DMS53 treated with DMSO at 0.1 percent for 48 hours (cell line): ENCODE measurements around the gene DNAJB6.

ENCODE experiments used
- DNase-seq: peaks from one replicate; lab custom pipeline; 2025; ENCODE audit not compliant: unreplicated experiment; lab: John Stamatoyannopoulos, UW

DNAJB6 gene

GRCh38 chr7:157407512-157408257 lies 70.9 kb downstream of the DNAJB6 start:
- DNase-seq = no peak

DNA sequence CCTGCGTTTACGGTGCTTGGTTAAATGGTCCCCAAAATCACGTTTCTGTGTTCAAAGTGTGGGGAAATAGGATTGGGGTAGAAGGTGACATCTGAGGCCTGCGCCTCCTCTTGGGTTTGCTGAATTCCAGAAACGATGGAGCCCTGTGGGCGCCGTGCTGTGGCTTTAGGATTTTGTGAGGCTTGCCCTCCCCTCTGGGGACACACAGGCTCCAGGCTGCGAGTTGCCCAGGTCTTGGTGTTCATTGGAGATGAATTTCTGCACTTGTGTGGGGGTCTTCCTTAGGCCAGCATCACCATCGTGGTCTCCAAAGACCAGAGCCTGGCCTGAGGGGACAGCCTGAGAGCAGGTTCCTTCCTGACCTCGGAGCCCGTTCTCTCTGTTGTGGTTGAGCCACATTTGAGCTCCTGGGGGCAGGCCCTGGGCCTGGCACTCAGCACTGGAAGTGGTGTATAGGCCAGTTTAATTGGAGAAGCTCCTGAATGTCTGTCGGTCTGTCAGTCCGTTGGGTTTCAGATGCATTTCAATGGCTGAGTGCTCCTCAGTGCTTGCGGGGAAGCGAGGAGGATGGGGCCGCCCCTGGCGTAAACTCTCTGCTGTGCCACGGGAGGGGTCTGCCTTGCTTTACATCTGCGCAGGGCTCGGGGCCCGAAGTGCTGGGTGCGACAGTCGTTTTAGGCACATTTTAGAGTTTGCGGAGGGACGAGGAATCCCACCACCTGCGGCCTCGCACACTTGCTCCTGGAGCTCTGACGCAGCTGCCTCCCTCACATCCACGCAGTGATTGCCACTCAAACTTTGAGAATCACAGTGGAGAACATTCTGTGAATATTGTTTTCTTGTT lies 71.7 kb downstream of the DNAJB6 start:
- DNase-seq = no peak

DNA sequence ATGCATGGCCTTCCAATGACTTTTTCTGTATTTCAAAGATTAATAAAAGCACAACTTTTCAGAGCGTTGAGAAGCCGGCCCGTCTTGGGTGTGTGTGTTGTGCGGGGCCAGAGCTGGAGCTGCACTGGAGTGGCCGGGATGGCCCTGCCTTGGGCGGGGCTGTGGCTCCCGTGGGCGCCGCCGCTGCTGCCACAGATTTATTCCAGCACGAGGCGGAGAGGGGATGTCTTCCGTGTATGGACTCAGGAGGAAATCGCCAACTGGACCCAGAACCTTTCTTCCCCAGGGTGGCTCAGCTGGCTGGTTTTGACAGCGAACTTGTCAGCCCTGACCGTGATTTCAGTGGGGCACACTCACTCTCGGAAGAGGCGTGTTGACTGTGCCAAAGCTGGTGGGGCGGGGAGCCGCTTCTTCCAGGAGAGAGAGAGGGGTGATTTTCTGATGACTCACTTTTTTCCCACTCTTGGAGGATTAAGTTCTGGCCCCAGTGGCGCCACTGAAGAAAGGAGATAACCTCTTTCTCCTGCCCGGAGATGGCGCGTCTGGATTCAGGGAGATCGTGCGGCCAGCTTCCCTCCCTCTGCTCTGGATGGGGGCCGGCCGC lies 72.4 kb downstream of the DNAJB6 start:
- no peak for DNase-seq

- DNase-seq = no peak
Observed at GRCh38 chr7:157409753-157410727, 73.2 kb downstream of the DNAJB6 start.

- DNase-seq = no peak
Observed at GRCh38 chr7:157410831-157411556, 74.2 kb downstream of the DNAJB6 start.

GRCh38 chr7:157411580-157411979 lies 74.8 kb downstream of the DNAJB6 start:
- DNase-seq = no peak

GRCh38 chr7:157412021-157412443 lies 75.2 kb downstream of the DNAJB6 start:
- DNase-seq = no peak

GRCh38 chr7:157412491-157413180 lies 75.8 kb downstream of the DNAJB6 start:
- DNase-seq = no peak

- no peak for DNase-seq
Observed at GRCh38 chr7:157413881-157414701, 77.3 kb downstream of the DNAJB6 start.

GRCh38 chr7:157414702-157415096 lies 77.9 kb downstream of the DNAJB6 start:
- no peak for DNase-seq

DNA sequence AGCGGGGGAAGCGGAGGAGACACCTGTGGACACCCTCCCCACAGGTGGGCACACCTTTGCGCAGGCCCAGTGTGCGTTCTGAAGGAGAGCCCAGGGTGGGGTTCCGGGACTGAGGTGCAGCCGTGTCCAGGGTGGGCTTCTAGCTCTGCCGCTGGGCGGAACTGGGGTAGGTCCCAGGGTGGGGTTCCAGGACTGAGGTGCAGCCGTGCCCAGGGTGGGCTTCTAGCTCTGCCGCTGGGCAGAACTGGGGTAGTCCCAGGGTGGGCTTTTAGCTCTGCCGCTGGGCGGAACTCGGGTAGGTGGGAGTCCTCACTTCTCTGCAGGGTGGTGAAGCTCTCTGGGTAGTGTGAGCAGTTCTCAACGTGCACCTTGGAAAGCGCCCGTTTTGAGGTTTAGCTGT lies 78.7 kb downstream of the DNAJB6 start:
- no peak for DNase-seq

DNA sequence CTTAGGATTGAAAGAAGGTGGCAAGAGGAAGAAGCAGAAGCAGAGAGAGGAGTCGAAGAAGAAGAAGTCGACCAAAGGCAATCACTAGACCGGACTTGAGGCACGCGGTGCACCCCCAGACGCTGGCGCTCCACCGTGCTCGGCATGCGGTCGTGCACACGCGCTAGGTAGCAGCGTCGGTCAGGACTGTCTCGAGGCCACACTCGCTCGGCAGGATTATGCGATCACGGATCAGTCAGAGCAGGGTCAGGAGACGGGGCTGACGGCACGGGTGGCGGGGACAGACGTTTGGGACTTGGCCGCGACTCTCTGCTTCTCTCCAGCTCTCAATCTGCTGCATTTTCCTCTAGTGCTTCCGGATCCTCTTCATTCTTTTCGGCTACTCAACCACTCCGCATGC lies 79.2 kb downstream of the DNAJB6 start:
- DNase-seq = no peak

GRCh38 chr7:157418204-157419034 lies 81.6 kb downstream of the DNAJB6 start:
- no peak for DNase-seq

GRCh38 chr7:157419035-157419293 lies 82.2 kb downstream of the DNAJB6 start:
- no peak for DNase-seq

- DNase-seq = no peak
Observed at GRCh38 chr7:157422279-157422678, 85.5 kb downstream of the DNAJB6 start.

DNA sequence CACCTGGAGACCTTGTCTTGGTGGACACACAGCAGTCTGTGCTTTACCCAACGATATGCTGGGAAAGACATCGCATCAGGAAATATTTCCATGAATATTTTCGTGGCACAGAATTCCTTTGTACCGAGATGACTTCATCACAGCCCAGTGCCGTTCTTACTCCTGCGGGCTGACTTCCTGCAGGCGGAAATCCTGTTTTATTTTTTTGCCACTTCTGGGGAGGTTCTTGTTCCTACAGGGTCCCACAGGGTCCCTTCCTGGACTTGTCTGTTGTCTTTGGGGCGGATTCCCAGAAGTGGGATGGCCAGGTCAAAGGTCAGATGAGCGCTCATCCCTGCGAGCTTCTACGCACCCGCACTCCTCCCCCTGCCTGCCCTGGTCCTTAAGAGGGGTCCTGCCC lies 86.5 kb downstream of the DNAJB6 start:
- no peak for DNase-seq

DNA sequence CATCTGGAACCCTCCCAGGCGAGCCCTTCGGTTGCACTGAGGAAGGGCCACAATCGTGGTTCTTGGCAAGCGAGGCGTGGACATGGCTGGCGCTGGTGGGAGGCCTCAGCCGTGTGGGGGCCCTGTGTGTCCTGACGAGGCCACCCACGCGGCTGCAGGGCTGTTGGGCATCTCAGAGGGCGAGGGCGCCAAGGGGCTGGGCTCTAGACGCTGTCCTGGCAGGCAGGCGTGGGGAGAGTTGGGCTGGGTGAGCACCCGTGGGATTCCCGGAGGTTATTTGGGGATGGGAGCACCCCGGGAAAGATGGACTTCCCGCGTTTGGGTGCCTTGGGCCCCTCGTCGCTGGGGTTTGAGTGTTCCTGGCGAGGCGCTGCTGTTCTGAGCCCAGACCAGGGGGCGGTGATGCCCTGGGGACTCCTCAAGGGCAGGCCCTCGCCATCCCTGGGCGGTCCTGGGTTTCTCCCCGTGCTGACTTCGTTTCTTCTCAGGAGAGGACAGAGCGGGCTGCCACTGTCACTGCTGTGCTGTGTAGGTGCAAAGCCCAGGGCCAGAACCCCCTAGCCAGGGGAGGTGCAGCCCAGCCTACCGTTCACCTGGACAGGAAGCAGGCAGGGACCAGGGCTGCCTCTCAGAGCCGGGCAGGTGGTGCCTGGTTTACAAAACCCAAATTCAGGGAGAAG lies 87.2 kb downstream of the DNAJB6 start:
- DNase-seq = no peak
